Activated CD4-positive, alpha-beta memory T cell treated with anti-CD3 and anti-CD28 coated beads for 36 hours (primary cell): ENCODE measurements around the gene DERL2. TPM values are rescaled to one million over a fixed set of nuclear protein-coding genes. Genes with fewer than 3 reads are reported as not detected.
A peak's percentile ranks its signal among the peaks of the same experiment; 100 is the strongest.

Experiments used
- CTCF ChIA-PET: fragments of 350-600 bp; sonication (Branson Sonifier 250); formaldehyde crosslinking; loops from one replicate; lab custom pipeline; 2021; ENCODE audit warnings: antibody characterized with exemption, inconsistent platforms; lab: Charles Lee
- POLR2A ChIA-PET: fragments of 350-600 bp; sonication (Branson Sonifier 250); formaldehyde crosslinking; loops from one replicate; lab custom pipeline; 2021; ENCODE audit warnings: antibody characterized with exemption; lab: Charles Lee
- DNase-seq: peaks from one replicate; pipeline ENCODE4 v3.0.0-alpha.2; 2020
- H3K27ac Mint-ChIP-seq: one replicate; pipeline ENCODE4 v1.8.0; 2021; ENCODE audit warnings: mixed read lengths
- H3K27me3 Mint-ChIP-seq: one replicate; pipeline ENCODE4 v1.8.0; 2021; ENCODE audit warnings: mixed read lengths
- H3K36me3 Mint-ChIP-seq: one replicate; pipeline ENCODE4 v1.8.0; 2021; ENCODE audit warnings: mixed read lengths
- H3K4me1 Mint-ChIP-seq: one replicate; pipeline ENCODE4 v1.8.0; 2021; ENCODE audit warnings: low read depth, mixed read lengths
- H3K4me3 Mint-ChIP-seq: one replicate; pipeline ENCODE4 v1.8.0; 2021; ENCODE audit warnings: mild to moderate bottlenecking, mixed read lengths
- H3K9me3 Mint-ChIP-seq: one replicate; pipeline ENCODE4 v1.8.0; 2021; ENCODE audit warnings: mixed read lengths
- intact Hi-C: fragments of 100-400 bp; cut with micrococcal nuclease; formaldehyde crosslinking; loops from one replicate; pipeline ENCODE4 v1.15.1; 2023
- total RNA-seq, 2 experiments: library from RNA; stranded (reverse); gene quantifications; one replicate each; pipeline ENCODE4 v1.2.3, GENCODE V29; 2021

DERL2 gene
- 10 to 100 TPM; 54.8 to 57.8 TPM for total RNA-seq

DNA sequence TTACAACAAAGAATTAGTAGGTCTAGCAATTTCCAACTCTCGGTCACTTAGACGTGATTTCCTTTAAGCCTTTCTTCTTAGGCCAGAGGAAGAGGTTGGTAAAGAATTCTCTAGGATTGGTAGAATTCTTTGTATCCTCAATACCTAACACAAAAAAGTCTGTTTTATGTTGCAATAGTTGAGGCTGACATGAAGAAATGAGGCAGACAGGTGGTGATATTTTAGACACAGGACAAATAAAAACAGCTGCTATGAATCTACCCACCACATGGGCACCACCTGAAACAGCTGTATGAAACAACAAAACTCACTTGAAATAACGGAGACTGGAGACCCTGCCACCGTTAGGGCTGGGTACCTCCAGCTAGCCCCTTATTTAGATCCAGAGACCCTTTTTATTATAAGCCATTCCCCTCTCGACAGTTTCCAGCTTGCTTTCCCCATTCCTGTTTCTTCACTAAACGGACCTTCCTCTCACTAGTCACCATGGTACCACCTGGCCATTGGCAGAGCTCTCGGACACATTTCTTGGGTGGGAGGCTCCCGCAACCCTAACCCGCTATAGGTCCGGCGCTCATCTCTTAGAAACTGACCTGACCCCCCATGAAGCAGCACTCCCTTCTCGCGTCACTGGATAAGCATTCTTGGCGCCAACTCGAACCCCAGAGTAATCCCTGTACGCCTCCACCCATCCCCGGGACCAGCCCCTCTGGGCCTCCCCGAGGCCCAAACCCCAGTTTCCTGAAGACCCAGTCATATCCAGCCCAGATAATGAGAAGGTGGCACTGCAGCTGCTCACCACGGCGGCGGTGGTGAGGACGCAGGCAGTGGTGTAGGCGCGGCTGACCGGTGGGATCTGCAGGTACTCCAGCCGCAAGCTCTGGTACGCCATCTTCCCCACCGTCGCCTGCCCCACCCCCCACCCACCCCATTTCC lies at the start of gene DERL2:
DERL2 (minus strand) TSS at position 909 of the 936 bp plus-strand sequence; CDS start at position 892, 17 bp downstream.
- Mint-ChIP-seq H3K4me3 (peak within 1 kb of the TSS; percentile 88), H3K27me3 (no peaks in the 10 kb centered on the region), H3K9me3 (no peaks in the 10 kb centered on the region), H3K36me3 (peaks cover 46% of the 10 kb centered on the region), H3K27ac (peak within 1 kb of the TSS; percentile 98), H3K4me1 (peaks cover 54% of the 10 kb centered on the region)
- POLR2A ChIA-PET: interaction anchor here (0.7 to 2.3 kb wide), 10 partner anchors 14 to 204 kb away, joined by 3 to 29 read pairs (median 6); partner anchors contain the start of genes C1QBP, DHX33, NUP88 and RPAIN
- intact Hi-C loops: loop anchor here (1.0 to 5.0 kb wide), 7 partner anchors 16 to 1155 kb away; partner anchors contain the start of genes C1QBP, KIAA0753, NLRP1 and NUP88
- DNase-seq: no peak
- CTCF ChIA-PET: interaction anchor here (1.4 to 2.8 kb wide), 4 partner anchors 14 to 294 kb away, joined by 4 to 13 read pairs (median 5); partner anchors contain the start of genes C1QBP, DHX33 and ZNF594

DNA sequence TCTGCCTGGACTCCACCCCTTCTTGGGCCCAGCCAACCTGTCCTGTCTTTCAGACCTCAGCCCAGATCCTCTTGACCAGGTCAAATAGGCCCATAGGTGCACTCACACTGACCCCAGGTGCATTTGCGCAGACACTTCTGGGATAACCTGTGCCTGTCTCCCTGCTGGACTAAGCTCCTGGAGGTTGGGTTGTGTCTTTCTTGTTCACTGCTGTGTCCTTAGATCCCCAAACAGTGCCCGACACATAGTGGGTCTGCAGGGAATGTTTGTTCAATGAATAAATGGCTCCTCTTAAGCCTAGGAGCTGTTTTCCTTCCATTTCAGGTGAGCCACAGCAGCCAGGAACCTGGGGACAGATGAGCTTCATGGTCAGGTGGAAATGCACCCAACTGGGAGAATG lies 49.5 kb upstream of the DERL2 start:
- intact Hi-C loops: no loop called here
- no peaks in the 10 kb centered on the region for H3K4me1 Mint-ChIP-seq
- H3K4me3 Mint-ChIP-seq: no peak overlapping the region
- H3K9me3 Mint-ChIP-seq: no peaks in the 10 kb centered on the region
- CTCF ChIA-PET: no interaction called here
- no peak for DNase-seq
- POLR2A ChIA-PET: no interaction called here
- peaks cover 37% of the 10 kb centered on the region for H3K36me3 Mint-ChIP-seq
- H3K27me3 Mint-ChIP-seq: no peaks in the 10 kb centered on the region
- H3K27ac Mint-ChIP-seq: no peak overlapping the region

GRCh38 chr17:5533486-5534315 lies 47.7 kb upstream of the DERL2 start:
- Mint-ChIP-seq H3K27me3 (no peaks in the 10 kb centered on the region), H3K4me3 (no peak overlapping the region), H3K27ac (no peak overlapping the region), H3K36me3 (peaks cover 30% of the 10 kb centered on the region), H3K4me1 (no peaks in the 10 kb centered on the region), H3K9me3 (no peaks in the 10 kb centered on the region)
- intact Hi-C loops: no loop called here
- CTCF ChIA-PET: no interaction called here
- POLR2A ChIA-PET: interaction anchor here (0.6 kb wide), 1 partner anchor 67 kb away, joined by 3 read pairs; no protein-coding TSS in a partner anchor
- no peak for DNase-seq

DNA sequence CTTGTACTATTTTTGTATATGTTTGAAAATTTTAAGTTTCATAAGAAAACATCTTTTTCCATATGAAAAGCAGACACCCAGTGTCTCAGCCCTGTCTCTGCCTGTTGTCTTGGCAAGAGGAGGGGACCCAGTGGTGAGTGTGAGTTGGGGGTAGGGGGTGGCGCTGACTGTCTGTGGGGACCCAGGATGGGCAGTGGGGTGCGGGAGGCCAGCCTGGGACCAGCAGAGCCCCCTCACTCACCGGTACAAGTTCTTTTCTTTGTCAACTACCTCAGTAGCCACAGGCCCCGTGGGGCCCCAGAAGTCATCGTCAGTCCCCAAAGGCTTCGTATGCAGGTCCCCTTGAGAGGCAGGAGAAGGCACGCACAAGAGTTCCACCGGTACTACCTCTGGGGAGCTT lies 46.6 kb upstream of the DERL2 start:
- Mint-ChIP-seq H3K36me3 (peaks cover 28% of the 10 kb centered on the region), H3K4me3 (no peak overlapping the region)
- CTCF ChIA-PET: no interaction called here

DNA sequence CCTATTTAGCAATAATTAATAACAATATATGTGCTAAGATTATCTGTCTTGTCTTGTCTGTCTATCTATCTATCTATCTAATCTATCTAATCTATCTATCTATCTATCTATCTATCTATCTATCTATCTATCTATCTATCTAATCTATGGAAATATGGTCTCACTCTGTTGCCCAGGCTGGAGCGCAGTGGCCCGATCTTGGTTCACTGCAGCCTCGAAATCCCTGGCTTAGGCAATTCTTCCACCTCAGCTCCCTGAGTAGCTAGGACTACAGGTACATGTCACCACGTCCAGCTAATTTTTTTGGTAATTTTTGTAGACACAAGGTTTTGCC lies 45.1 kb upstream of the DERL2 start:
- peaks cover 28% of the 10 kb centered on the region for H3K36me3 Mint-ChIP-seq
- no peak overlapping the region for H3K4me3 Mint-ChIP-seq
- H3K9me3 Mint-ChIP-seq: no peaks in the 10 kb centered on the region
- POLR2A ChIA-PET: no interaction called here
- intact Hi-C loops: no loop called here
- H3K4me1 Mint-ChIP-seq: peaks cover 14% of the 10 kb centered on the region
- CTCF ChIA-PET: no interaction called here
- no peaks in the 10 kb centered on the region for H3K27me3 Mint-ChIP-seq
- H3K27ac Mint-ChIP-seq: no peak overlapping the region
- no peak for DNase-seq

More for the DNA sequence above, 46.6 kb upstream of the DERL2 start:
- POLR2A ChIA-PET: no interaction called here
- Mint-ChIP-seq H3K27ac (no peak overlapping the region), H3K27me3 (no peaks in the 10 kb centered on the region), H3K9me3 (no peaks in the 10 kb centered on the region), H3K4me1 (no peaks in the 10 kb centered on the region)
- intact Hi-C loops: no loop called here
- DNase-seq: no peak

DNA sequence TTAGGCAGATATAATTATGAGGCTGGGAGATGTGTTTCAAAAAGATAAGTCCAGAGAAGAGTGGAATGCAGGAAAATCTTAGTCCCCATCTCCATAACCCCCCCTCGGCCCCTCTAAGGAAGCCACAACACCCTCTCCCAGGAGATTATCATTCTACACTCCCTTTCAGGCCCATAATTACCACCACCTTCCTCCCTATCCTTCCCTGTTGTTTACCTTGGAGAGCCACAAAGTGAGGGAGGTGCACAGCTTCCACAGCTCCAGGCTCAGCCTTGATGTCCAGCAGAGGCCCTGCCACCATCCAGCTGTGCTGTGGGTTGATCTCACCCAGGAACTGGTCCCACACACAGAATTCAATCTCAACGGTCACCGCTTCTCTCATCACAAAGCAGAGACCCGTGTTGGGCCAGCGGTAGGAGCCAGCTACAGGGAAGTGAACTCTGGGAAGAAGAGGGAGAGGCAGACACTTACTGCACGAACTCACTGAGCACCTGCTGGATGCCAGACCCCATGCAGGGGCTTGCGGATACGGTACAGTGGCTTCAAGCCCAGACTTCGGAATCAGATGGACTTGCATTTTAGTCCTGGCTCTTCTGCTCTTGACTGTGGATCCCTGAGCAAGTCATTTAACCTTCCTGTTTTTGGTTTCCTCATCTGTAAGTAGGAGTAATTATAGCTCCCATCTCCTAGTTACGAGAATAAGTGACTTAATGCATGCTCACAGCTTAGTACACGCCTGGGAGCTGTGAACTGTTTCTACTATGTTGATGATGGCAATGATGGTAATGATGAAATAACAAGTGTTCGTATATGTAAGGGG lies 44.5 kb upstream of the DERL2 start:
- Mint-ChIP-seq H3K36me3 (peaks cover 27% of the 10 kb centered on the region), H3K9me3 (no peaks in the 10 kb centered on the region), H3K4me1 (peaks cover 15% of the 10 kb centered on the region), H3K27me3 (no peaks in the 10 kb centered on the region), H3K27ac (no peak overlapping the region), H3K4me3 (no peak overlapping the region)
- no peak for DNase-seq
- ChIA-PET POLR2A (no interaction called here), CTCF (no interaction called here)
- intact Hi-C loops: no loop called here

DNA sequence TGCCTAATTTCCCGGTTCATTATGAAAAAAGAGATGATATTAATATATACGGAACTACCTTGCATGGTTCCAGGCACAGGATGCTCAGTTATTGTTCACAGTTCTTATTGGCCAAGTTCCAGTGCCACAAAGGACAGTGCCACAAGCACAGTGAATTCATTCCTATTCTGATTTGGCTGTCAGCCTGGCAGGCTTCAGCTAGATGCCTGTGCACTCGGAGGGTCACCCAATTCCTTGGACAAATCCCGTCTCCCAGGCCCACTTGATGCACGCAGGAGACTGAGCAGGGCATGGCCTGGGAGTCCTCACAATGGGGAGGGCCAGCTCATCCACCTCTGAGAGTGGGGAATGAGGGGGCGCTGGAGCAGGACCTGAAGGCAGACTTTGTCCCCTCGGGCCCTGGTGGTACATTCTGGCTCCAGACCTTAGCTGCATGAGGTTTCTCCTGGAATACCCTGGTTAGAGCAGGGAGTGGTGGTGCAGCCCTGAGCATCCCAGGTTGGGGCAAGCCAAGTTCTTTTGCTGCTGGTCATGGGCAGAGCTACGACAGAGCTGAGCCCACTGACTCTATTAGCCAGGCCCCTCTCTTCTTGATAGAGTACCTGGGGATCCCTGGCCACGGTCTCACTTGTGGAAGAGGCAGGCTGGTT lies 41.7 kb upstream of the DERL2 start:
- POLR2A ChIA-PET: no interaction called here
- peak overlapping the region; percentile 79 for H3K27ac Mint-ChIP-seq

GRCh38 chr17:5526821-5527598 lies 41.0 kb upstream of the DERL2 start:
- peaks cover 24% of the 10 kb centered on the region for H3K36me3 Mint-ChIP-seq

More for the DNA sequence above, 41.7 kb upstream of the DERL2 start:
- Mint-ChIP-seq H3K27me3 (no peaks in the 10 kb centered on the region), H3K4me1 (peaks cover 15% of the 10 kb centered on the region), H3K9me3 (no peaks in the 10 kb centered on the region), H3K4me3 (no peak overlapping the region), H3K36me3 (peaks cover 30% of the 10 kb centered on the region)
- intact Hi-C loops: loop anchor here (2.0 kb wide), 1 partner anchor 27 kb away; a partner anchor contains a TSS
- CTCF ChIA-PET: no interaction called here
- DNase-seq: no peak

GRCh38 chr17:5523249-5523648 lies 37.3 kb upstream of the DERL2 start:
- Mint-ChIP-seq H3K9me3 (no peaks in the 10 kb centered on the region), H3K4me1 (peaks cover 15% of the 10 kb centered on the region), H3K27ac (no peak overlapping the region), H3K27me3 (no peaks in the 10 kb centered on the region), H3K36me3 (peaks cover 22% of the 10 kb centered on the region), H3K4me3 (no peak overlapping the region)
- CTCF ChIA-PET: interaction anchor here (1.7 kb wide), 1 partner anchor 39 kb away, joined by 3 read pairs; no protein-coding TSS in a partner anchor
- POLR2A ChIA-PET: interaction anchor here (0.6 to 1.4 kb wide), 2 partner anchors 55 to 626 kb away, joined by 3 read pairs; partner anchors contain the start of gene DHX33
- intact Hi-C loops: no loop called here
- no peak for DNase-seq

More at GRCh38 chr17:5526821-5527598, 41.0 kb upstream of the DERL2 start:
- intact Hi-C loops: loop anchor here (1.0 to 2.0 kb wide), 2 partner anchors 26 to 41 kb away; partner anchors contain the start of genes DERL2 and MIS12
- Mint-ChIP-seq H3K4me3 (no peak overlapping the region), H3K9me3 (no peaks in the 10 kb centered on the region), H3K27ac (peak overlapping the region; percentile 79), H3K4me1 (peaks cover 15% of the 10 kb centered on the region), H3K27me3 (no peaks in the 10 kb centered on the region)
- CTCF ChIA-PET: no interaction called here
- peak; percentile 86 for DNase-seq
- POLR2A ChIA-PET: interaction anchor here (0.7 to 1.1 kb wide), 3 partner anchors 39 to 55 kb away, joined by 3 to 6 read pairs (median 3); partner anchors contain the start of genes DERL2 and MIS12

DNA sequence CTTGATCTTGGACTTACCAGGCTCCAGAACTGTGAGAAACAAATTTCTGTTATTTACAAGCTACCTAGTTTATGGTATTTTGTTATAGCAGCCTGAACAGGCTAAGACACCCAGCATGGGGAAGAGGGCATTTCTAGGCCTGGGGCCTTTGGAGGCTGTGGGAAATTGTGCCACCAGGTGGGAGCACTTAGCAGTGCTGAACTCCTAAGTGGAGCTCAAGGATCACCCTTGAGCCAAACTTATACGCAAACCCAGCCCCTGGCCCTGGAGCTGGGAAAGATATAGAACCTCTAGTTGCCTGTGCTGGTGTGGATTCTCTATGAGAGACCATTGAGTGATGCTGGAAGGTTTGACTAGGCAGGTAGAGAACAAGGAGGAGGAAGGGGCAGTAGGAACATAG lies 36.5 kb upstream of the DERL2 start:
- H3K27ac Mint-ChIP-seq: peak overlapping the region; percentile 6
- H3K36me3 Mint-ChIP-seq: peaks cover 29% of the 10 kb centered on the region
- H3K9me3 Mint-ChIP-seq: no peaks in the 10 kb centered on the region
- CTCF ChIA-PET: interaction anchor here (1.7 kb wide), 1 partner anchor 39 kb away, joined by 3 read pairs; no protein-coding TSS in a partner anchor
- intact Hi-C loops: no loop called here
- DNase-seq: no peak
- no peak overlapping the region for H3K4me3 Mint-ChIP-seq
- no peaks in the 10 kb centered on the region for H3K27me3 Mint-ChIP-seq
- peaks cover 15% of the 10 kb centered on the region for H3K4me1 Mint-ChIP-seq
- POLR2A ChIA-PET: no interaction called here
